Bronchial epithelial cell (primary cell): ENCODE results near the gene F5. TPM values are rescaled to one million over a fixed set of nuclear protein-coding genes. Genes with fewer than 3 reads are reported as not detected.

Experiments used
- DNase-seq: peaks from one replicate; pipeline ENCODE4 v3.0.0-alpha.2; 2010; ENCODE audit warnings: low read depth
- FAIRE-seq: peaks from 2 replicates; lab custom pipeline; 2011; peaks lifted over from hg19 to GRCh38; lab: Jason Lieb, UNC
- H3K27me3 ChIP-seq: 2 replicates; pipeline ENCODE4 v1.5.1; 2011; ENCODE audit warnings: low read length; ENCODE audit not compliant: control insufficient read depth, insufficient read depth
- H3K36me3 ChIP-seq: 2 replicates; pipeline ENCODE4 v1.5.1; 2011; ENCODE audit warnings: low read length; ENCODE audit not compliant: control insufficient read depth, insufficient read depth
- H3K4me3 ChIP-seq: 2 replicates; pipeline ENCODE4 v1.5.1; 2011; ENCODE audit warnings: mild to moderate bottlenecking, low read depth, low read length, control low read depth
- total RNA-seq: library from RNA; depleted of rRNA; stranded (reverse); fragments of >200 nt; gene quantifications from 2 replicates; pipeline ENCODE4 v1.2.1, GENCODE V29; 2014
- TF ChIP-seq, protein P1 (sequence below): IDR thresholded peaks from 2 replicates; pipeline ENCODE4 v1.5.1; 2011; ENCODE audit warnings: mild to moderate bottlenecking, moderate library complexity, low read length, control low read depth, inconsistent platforms; ENCODE audit not compliant: insufficient read depth, severe bottlenecking

The F5 gene
- total RNA-seq, 1 donor from 2014 or later: not detected

DNA sequence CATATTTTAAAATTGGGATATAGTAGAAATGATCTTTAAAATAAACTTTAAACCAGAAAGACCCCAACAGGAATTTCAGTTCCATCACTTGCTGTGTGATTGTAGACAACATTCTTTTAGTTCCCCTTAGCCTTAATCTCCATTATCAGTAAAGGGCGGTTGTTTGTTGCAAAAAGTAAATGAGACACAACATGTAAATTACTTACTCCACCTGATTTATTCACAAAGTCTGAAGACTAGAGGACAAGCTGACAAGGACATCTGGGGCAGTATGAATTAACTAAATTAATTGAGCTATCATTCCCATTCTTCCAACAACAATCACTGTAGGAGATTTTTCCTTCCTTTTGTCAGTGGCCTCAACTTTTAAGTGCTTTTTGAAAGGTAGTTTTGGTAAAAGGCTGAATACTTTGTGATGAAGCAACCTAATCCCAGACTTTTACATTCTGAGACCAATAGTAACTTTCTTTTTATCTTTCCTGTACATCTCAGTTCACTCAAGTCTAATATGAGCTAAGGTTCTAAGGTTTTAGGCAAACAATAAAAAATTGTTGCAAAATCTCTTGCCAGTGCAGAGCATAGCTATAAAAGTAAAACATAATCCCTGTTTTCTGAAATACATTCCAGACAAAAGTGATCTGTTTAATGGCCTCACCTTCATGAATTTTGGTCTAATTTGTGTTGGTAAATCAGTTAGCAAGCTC is 106.8 kb downstream of the F5 start:
- Histone ChIP-seq H3K27me3 (no peaks in the 10 kb centered on the region), H3K4me3 (no peak overlapping the region), H3K36me3 (peaks cover 3% of the 10 kb centered on the region)
- TF ChIP-seq, protein P1, sequence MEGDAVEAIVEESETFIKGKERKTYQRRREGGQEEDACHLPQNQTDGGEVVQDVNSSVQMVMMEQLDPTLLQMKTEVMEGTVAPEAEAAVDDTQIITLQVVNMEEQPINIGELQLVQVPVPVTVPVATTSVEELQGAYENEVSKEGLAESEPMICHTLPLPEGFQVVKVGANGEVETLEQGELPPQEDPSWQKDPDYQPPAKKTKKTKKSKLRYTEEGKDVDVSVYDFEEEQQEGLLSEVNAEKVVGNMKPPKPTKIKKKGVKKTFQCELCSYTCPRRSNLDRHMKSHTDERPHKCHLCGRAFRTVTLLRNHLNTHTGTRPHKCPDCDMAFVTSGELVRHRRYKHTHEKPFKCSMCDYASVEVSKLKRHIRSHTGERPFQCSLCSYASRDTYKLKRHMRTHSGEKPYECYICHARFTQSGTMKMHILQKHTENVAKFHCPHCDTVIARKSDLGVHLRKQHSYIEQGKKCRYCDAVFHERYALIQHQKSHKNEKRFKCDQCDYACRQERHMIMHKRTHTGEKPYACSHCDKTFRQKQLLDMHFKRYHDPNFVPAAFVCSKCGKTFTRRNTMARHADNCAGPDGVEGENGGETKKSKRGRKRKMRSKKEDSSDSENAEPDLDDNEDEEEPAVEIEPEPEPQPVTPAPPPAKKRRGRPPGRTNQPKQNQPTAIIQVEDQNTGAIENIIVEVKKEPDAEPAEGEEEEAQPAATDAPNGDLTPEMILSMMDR: no peak
- DNase-seq (no peak), FAIRE-seq (no peak)

DNA sequence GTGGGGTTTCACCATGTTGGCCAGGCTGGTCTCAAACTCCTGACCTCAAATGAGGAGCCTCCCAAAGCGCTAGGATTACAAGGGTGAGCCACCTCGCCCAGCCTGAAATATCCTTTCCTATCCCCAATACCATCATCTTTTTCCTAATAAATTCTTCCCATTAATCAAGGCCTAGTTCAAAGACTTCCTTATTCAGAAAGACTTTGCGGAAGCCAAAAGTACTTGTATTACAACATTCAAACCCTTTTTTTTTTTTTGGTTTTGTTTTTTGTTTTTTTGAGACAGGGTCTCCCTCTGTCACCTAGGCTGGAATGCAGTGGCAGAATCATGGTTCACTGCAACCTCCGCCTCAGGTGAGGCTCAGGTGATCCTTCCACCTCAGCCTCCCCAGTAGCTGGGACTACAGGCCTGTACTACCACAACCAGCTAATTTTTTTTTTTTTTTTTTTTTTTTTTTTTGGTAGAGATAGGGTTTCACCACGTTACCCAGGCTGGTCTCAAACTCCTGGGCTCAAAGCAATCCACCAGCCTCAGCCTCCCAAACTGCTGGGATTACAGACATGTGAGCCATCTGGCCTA is 108.1 kb downstream of the F5 start:
- Histone ChIP-seq H3K27me3 (no peaks in the 10 kb centered on the region), H3K4me3 (no peak overlapping the region), H3K36me3 (peaks cover 3% of the 10 kb centered on the region)
- DNase-seq (no peak), FAIRE-seq (no peak)
- TF ChIP-seq, protein P1: no peak

DNA sequence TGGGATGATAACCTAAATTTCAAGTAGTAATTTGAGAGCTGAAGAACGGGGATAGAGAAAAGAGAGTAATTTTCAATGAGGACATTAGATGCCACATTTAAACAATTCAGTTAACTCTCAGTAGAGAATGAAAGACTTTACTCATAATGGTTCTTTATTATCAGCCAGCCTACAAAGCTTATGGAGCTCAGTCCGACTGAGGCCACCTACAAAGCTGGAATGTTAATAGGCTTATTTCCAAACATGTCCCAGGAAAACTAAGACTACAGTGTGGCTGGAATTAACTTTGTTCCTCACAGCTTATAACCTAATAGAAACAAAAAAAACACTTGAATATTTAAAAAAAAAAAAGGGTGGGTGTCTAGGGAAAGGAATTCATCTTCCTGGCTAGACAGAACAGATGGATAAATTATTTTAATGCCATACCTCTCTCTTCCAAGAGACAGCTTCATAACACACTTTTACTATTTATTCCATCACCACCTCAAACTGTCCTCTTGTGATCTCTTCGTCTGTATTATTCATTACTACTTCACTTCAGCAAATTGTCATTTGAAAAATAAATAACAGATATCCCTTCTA is 110.4 kb downstream of the F5 start:
- TF ChIP-seq, protein P1: no peak
- Histone ChIP-seq H3K4me3 (no peak overlapping the region), H3K36me3 (peaks cover 3% of the 10 kb centered on the region), H3K27me3 (no peaks in the 10 kb centered on the region)
- DNase-seq (no peak), FAIRE-seq (no peak)

DNA sequence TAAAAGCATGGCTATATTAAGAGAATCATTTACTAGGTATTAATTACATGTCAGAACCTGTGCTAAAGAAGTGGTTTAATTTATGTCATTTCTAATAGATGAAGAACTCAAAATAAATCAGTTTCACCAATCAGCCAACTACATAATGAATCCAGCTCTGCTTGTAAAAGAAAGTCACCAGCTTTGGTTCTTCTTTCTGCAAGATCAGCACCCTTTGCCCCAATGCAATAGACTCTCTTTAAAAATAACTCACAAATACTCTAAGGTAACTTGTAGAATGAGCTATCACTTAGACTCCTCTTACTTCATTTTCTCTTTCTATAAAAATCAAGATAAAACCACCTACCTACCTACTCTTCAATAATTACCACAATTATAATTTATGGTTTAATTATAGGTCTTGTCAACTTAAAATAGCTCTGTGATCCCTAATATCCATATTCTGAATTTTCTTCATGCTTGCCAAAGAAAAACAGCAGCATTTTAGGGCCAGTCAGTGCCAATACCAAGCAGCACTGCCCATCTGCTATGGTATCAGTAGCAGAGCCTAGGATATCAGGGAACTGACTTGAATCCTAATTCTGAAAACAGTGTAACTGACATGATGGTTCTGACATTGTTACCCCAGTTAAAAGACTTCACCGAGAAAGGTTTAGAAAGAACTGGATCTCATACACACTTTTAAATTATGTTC is 111.8 kb downstream of the F5 start:
- no peak for DNase-seq
- H3K27me3 ChIP-seq: no peaks in the 10 kb centered on the region
- no peak overlapping the region for H3K4me3 ChIP-seq
- TF ChIP-seq, protein P1: no peak
- H3K36me3 ChIP-seq: peaks cover 2% of the 10 kb centered on the region
- FAIRE-seq: no peak

DNA sequence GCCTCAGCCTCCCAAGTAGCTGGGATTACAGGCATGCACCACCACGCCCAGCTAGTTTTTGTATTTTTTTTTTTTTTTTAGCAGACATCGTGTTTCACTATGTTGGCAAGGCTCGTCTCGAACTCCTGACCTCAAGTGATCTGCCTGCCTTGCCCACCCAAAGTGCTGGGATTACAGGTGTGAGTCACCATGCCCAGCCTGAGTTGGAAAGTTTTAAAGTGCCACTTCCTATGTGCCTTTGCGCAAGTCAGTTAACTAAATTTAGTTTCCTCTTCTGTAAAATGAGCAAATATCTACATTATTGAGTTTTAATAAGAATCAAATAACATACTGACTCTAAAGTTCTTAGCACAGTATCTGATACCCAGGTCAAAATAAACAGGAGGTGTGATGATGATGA is 112.9 kb downstream of the F5 start:
- DNase-seq: no peak
- TF ChIP-seq, protein P1: no peak
- peaks cover 2% of the 10 kb centered on the region for H3K36me3 ChIP-seq

More for the DNA sequence above, 112.9 kb downstream of the F5 start:
- Histone ChIP-seq H3K4me3 (no peak overlapping the region), H3K27me3 (no peaks in the 10 kb centered on the region)
- no peak for FAIRE-seq
